NCI-H1048 (cell line): Measurements from ENCODE around the gene TMEM169.
"Not testable (repeated sequence)": the region's sequence is repeated elsewhere in the genome, so short reads cannot be mapped to it uniquely, and the experiment has no call there.

Experiments used
- DNase-seq: peaks from one replicate; lab custom pipeline; 2025; lab: John Stamatoyannopoulos, UW

The TMEM169 gene

GRCh38 chr2:216071111-216071851 is 10.4 kb upstream of the TMEM169 start:
- DNase-seq: no peak

DNA sequence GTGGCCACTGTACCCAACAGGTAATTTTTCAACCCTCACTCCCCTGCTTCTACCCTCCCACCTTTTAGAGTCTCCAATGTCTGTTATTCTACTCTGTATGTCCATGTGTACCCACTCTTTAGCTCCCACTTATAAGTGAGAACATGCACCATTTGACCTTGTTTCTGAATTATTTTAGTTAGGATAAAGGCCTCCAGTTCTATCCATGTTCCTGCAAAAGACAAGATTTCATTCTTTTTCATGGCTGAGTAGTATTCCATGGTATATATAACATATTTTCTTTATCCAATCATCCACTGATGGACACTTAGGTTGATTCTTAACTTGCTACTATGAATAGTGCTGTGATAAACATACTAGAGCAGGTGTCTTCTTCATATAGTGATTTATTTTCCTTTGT is 9.2 kb upstream of the TMEM169 start:
- DNase-seq: no peak

GRCh38 chr2:216073773-216074172 is 7.9 kb upstream of the TMEM169 start:
- no peak for DNase-seq

GRCh38 chr2:216074380-216074779 is 7.3 kb upstream of the TMEM169 start:
- no peak for DNase-seq

GRCh38 chr2:216074794-216075193 is 6.9 kb upstream of the TMEM169 start:
- no peak for DNase-seq

GRCh38 chr2:216075510-216076485 is 5.9 kb upstream of the TMEM169 start:
- DNase-seq: no peak

GRCh38 chr2:216078776-216079175 is 2.9 kb upstream of the TMEM169 start:
- DNase-seq: no peak

DNA sequence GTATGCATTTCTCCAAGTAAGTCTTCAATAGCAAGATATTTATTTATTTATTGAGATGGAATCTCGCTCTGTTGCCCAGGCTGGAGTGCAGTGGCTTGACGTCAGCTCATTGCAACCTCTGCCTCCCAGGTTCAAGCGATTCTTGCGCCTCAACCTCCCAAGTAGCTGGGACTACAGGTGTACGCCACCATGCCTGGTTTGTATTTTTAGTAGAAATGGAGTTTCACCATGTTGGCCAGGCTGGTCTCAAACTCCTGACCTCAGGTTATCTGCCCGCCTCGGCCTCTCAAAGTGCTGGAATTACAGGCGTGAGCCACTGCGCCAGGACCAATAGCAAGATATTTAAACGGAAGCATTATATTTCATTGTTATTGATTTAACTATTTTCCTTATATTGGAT is 1.7 kb upstream of the TMEM169 start:
- not testable (repeated sequence) for DNase-seq

DNA sequence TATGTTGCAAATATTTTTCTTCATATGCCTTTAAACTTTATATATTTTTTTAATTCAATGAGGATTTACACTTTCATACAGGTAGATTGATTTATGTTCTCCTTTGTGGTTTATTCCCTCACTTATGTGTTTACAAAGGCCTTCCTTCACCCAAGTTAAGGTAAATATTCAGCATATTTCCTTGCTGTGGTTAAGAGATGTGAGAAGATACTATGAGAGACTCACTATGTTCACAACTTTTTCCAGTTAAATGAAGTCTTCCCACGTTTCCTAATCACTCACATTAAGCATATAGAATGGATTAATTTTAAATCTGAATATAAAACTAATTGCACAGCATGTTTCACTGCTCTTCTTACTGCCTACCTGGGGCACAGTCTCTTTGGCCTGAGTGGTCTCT is 707 bp upstream of the TMEM169 start:
- no peak for DNase-seq

DNA sequence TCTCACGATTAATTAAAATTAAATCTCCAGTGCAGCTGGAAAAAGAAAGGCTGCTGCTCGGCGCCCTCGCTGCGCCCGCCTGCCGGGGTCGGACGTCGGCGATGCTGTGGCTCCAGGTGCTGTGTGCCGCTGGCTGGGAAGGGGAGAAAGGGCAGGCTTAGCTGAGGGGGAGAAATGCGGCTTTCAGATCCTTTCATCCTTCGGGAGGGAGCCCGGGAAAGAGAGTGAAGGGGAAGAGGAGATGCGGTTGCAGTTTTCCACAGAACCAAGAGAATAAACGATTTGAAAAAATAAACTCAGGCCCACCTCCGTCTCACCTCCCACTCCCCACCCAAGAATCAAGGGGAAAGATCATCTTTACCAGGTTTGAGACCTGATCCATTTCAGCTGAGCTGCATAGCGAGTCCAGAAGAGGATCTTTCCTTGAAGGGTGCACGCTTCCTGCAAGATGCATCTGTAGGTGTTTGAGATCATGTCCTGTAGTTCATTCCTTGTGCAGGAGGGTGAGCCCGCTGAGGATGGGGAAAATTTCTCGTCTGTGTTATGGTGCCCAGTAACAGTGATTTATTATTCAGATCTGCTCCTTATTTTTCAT is 495 bp downstream of the TMEM169 start:
- DNase-seq: no peak

- DNase-seq: no peak
These were observed 1.1 kb downstream of the TMEM169 start for GRCh38 chr2:216082805-216083204.

- no peak for DNase-seq
These were observed 2.0 kb downstream of the TMEM169 start for GRCh38 chr2:216083464-216084281.

GRCh38 chr2:216084547-216084946 is 2.8 kb downstream of the TMEM169 start:
- DNase-seq: no peak

GRCh38 chr2:216086207-216086893 is 4.6 kb downstream of the TMEM169 start:
- DNase-seq: no peak

- no peak for DNase-seq
These were observed 8.7 kb downstream of the TMEM169 start for GRCh38 chr2:216090369-216090786.

GRCh38 chr2:216092646-216093045 is 10.9 kb downstream of the TMEM169 start:
- DNase-seq: no peak

DNA sequence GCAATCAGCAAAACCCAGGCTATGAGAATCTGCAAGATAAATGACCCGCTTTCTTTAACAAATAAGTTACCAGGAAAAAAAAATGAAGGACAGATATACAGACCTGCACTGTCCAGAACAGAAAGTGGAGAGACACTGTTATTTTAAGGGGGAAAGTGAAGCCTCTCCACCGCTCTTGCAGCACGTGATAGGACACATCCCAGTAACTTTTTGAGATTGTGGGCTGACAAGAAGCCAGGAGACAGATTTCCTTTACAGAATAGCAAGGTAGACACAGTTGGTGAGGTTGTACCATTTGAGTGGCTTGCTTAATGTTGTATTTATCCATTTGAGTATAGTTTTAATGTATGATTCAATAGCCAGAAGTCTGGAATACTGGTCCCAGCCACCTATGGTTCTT is 13.0 kb downstream of the TMEM169 start:
- no peak for DNase-seq

GRCh38 chr2:216098421-216099334 is 17.0 kb downstream of the TMEM169 start:
- DNase-seq: no peak

DNA sequence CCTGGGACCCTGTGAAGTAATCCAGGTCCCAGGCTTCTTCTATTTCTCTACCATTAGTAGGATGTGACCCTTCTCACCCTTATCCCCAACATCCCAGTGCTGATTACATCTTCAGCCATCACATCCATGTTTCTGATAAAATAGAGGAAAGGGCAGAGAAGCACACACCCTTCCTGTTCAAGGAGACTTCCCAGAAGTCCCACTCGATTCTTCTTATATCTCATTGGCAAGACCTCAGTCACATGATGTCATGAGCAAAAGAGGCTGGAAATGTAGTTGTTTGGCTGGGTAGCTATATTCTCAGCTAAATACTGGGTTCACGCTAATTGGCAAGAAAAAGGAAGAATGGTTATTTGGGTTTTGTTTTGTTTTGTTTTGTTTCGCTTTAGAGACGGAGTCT is 19.4 kb downstream of the TMEM169 start:
- DNase-seq: no peak

- no peak for DNase-seq
These were observed 21.5 kb downstream of the TMEM169 start for GRCh38 chr2:216103213-216103612.
